PFSK-1 (cell line): Measurements from ENCODE around the gene PHKG2.

Source experiments
- FOXP2 ChIP-seq: optimal IDR thresholded peaks from 2 replicates; pipeline ENCODE3; 2011; ENCODE audit warnings: borderline replicate concordance, control low read depth, inconsistent platforms; ENCODE audit not compliant: insufficient read depth; ENCODE audit errors: extremely low read length, extremely low read depth
- POLR2AphosphoS5 ChIP-seq: IDR thresholded peaks from 2 replicates; pipeline ENCODE4 v1.6.1; 2012; ENCODE audit warnings: low read depth, mild to moderate bottlenecking, control low read depth, low read length, moderate library complexity
- SIN3A ChIP-seq: IDR thresholded peaks from 2 replicates; pipeline ENCODE4 v1.6.1; 2012; ENCODE audit warnings: mild to moderate bottlenecking, low read length, moderate library complexity, borderline replicate concordance; ENCODE audit not compliant: insufficient read depth
- TAF1 ChIP-seq: IDR thresholded peaks from 2 replicates; pipeline ENCODE4 v1.6.1; 2012; ENCODE audit warnings: low read length, control low read depth, borderline replicate concordance; ENCODE audit not compliant: insufficient read depth
- TF ChIP-seq, protein P1 (sequence below), 2 experiments: IDR thresholded peaks; 2 replicates each; pipeline versions ENCODE4 v1.6.1 to v1.8.0; 2011 to 2012; ENCODE audit warnings: low read depth in 2 of 2, low read length in 2 of 2, control low read depth in 1 of 2, inconsistent platforms in 1 of 2, mild to moderate bottlenecking in 1 of 2, moderate library complexity in 1 of 2; ENCODE audit not compliant: insufficient read depth in 1 of 2

Gene PHKG2

GRCh38 chr16:30755955-30756780 lies 7.9 kb downstream of the PHKG2 start:
- TF ChIP-seq FOXP2 (no peak), SIN3A (no peak)

GRCh38 chr16:30756781-30757100 lies 8.5 kb downstream of the PHKG2 start:
- TF ChIP-seq SIN3A = no peak

- TF ChIP-seq, protein P1, sequence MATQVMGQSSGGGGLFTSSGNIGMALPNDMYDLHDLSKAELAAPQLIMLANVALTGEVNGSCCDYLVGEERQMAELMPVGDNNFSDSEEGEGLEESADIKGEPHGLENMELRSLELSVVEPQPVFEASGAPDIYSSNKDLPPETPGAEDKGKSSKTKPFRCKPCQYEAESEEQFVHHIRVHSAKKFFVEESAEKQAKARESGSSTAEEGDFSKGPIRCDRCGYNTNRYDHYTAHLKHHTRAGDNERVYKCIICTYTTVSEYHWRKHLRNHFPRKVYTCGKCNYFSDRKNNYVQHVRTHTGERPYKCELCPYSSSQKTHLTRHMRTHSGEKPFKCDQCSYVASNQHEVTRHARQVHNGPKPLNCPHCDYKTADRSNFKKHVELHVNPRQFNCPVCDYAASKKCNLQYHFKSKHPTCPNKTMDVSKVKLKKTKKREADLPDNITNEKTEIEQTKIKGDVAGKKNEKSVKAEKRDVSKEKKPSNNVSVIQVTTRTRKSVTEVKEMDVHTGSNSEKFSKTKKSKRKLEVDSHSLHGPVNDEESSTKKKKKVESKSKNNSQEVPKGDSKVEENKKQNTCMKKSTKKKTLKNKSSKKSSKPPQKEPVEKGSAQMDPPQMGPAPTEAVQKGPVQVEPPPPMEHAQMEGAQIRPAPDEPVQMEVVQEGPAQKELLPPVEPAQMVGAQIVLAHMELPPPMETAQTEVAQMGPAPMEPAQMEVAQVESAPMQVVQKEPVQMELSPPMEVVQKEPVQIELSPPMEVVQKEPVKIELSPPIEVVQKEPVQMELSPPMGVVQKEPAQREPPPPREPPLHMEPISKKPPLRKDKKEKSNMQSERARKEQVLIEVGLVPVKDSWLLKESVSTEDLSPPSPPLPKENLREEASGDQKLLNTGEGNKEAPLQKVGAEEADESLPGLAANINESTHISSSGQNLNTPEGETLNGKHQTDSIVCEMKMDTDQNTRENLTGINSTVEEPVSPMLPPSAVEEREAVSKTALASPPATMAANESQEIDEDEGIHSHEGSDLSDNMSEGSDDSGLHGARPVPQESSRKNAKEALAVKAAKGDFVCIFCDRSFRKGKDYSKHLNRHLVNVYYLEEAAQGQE (IDR thresholded peaks at IDR 0.05; ENCODE audit: insufficient read depth in 1 of 2, low read depth in 2 of 2, low read length in 2 of 2) = no peak
- no peak for TF ChIP-seq FOXP2
- no peak for TF ChIP-seq TAF1
- no peak for TF ChIP-seq POLR2AphosphoS5
- TF ChIP-seq SIN3A = no peak
Measured at GRCh38 chr16:30757316-30757715, 9.1 kb downstream of the PHKG2 start.

DNA sequence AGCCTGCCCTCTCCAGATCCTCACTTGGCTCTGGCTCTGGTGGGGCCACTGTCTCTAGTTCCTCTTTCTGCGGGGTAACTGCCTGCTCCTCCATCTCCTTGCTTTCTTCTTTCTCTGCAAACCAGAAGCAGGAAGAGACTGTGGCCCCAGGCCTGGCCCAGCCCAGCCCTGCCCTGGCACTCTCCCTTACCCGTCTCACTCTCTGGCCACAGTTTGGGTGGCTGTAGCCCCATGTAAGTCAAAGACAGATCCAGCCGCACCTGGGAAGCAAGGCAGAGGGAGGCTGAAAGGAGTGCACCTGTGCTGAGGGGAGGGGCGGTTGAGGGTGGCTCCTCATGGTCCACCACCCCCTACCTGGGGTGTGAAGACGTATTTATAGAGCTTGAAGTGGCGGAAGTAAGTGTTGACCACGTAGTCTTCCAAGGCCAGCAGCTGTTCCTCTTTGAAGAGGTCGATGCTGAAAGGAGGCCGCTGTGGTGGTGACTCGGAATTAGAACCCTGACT lies 10.8 kb downstream of the PHKG2 start:
- TF ChIP-seq SIN3A (no peak), FOXP2 (no peak), POLR2AphosphoS5 (no peak), TAF1 (no peak)
- TF ChIP-seq, protein P1 (IDR thresholded peaks at IDR 0.05; ENCODE audit: insufficient read depth in 1 of 2, low read depth in 2 of 2, low read length in 2 of 2) = no peak

DNA sequence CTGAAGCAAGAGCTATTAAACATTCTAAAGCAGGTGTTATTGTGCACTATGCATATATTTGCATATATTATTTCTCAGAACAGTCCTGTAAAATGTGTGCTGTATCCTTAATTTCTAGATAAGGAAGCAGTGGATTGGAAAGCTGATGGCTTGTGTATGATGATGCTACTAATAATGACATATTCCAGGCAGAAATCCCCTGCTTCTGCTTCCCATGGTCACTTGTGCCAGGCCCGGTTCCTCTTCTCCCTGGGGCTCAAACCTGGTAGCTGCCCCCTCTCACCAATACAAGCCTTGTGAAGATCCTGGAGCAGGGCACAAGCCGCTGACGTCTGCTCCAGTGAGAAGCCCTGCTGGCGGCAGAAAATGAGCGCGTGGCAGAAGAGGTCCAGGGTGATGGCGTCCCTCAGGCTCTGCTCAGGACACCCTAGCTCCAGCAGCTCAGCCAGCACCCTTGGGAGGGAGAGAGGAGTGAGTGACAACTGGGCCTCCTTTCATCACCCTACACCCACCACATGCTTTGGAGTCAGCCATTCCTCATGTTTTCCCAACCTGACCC lies 11.9 kb downstream of the PHKG2 start:
- TF ChIP-seq SIN3A (no peak), FOXP2 (no peak), POLR2AphosphoS5 (no peak)
- TF ChIP-seq, protein P1 (IDR thresholded peaks at IDR 0.05; ENCODE audit: insufficient read depth in 1 of 2, low read depth in 2 of 2, low read length in 2 of 2) = no peak

- no peak for TF ChIP-seq POLR2AphosphoS5
- TF ChIP-seq TAF1 = no peak
- TF ChIP-seq, protein P1 (IDR thresholded peaks at IDR 0.05; ENCODE audit: insufficient read depth in 1 of 2, low read depth in 2 of 2, low read length in 2 of 2) = no peak
- TF ChIP-seq FOXP2 = no peak
- no peak for TF ChIP-seq SIN3A
Measured at GRCh38 chr16:30760577-30761426, 12.6 kb downstream of the PHKG2 start.
